ENCODE measurements around the gene MS4A8.
"Not testable (repeated sequence)": the region's sequence is repeated elsewhere in the genome, so short reads cannot be mapped to it uniquely, and the experiment has no call there.

The MS4A8 gene, protein sequence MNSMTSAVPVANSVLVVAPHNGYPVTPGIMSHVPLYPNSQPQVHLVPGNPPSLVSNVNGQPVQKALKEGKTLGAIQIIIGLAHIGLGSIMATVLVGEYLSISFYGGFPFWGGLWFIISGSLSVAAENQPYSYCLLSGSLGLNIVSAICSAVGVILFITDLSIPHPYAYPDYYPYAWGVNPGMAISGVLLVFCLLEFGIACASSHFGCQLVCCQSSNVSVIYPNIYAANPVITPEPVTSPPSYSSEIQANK

DNA sequence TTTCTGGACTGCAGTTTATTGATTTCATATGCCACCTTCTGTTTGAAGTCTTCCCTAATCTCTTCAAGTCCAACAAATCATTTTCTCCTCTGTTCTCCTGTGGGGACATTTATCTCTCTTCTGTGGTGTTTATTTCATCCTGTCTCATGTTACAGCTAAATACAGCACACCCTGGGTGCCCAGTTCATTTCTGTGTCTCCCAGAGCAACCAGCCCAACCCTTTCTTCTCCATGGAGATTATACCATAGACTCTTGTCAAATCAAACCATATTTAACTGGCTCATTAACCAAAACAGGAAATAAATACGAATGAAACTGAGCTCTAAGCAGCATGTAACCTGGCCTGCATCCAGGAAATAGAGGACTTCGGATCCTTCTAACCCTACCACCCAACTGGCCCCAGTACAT lies at the start of gene MS4A8:
TSS of gene MS4A8 (plus strand) at position 329 of the 408 bp plus-strand sequence. CDS start 1,249 bp downstream, outside the sequence.
- DNase-seq = no peak

DNA sequence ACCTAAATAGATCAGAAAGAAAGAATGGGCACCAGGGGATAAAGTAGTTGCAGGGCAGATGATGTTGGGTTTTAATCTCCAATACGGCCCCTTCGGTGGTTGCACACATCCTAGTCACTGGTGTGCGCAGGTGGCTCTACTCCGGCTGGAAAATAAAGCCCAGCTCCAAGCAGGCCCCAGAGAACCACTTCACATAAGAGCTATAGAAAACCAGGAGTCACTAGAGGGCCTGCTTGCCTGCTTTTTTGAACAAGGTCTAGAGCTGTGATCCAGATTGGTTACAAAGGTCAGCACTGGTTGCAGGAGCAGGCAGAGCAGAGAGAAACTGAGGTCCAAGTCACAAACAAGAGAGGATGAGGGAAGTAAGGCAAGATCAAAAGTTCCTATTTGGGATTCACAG lies 41.5 kb upstream of the MS4A8 start:
- no peak for DNase-seq

DNA sequence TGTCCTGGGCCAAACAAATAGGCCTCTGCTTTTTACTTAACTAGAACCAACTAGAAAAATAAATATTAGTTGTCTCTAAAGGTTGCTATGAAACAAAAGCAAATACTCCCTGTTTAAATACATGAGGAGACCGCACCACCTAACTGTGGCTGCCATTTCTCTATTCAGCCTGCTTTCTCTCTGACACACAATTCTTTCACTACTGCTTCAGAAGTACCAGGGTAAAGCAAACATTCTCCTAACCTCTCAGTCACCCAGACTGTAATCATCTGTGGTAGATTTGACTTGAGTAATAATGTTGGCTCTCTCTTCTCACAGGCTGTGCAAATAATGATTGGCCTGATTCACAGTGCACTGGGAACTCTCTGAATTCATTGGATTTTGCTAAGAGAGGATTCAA lies 41.0 kb upstream of the MS4A8 start:
- no peak for DNase-seq

DNA sequence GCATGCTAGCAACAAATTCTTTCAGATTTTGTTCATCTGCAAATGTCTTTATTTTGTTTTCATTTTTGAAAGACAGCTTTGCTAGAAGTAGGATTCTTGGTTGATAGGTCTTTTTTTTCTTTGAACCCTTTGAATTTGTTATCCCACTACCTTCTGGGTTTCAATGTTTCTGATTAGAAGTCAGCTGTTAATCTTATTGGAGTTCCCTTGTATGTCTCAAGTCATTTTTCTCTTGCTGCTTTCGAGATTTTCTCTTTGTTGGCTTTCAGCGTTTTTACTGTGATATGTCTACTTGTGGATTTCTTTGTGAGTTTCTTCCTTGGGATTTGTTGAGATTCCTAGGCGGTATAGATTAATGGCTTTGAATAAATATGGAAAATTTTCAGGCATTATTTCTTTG lies 27.2 kb upstream of the MS4A8 start:
- no peak for DNase-seq

DNA sequence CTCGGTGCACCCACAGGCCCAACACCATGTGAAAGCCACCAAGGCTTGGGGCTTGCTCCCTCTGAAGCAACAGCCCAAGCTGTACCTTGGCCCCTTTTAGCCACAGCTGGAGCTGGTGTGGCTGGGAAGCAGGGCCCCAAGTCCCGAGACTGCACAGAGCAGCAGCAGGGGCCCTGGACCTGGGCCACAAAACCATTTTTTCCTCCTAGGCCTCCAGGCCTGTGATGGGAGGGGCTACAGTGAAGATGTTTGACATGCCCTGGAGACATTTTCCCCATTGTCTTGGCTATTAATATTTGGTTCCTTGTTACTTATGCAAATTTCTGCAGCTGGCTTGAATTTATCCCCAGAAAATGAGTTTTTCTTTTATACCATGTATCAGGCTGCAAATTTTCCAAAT lies 21.2 kb upstream of the MS4A8 start:
- DNase-seq = not testable (repeated sequence)

DNA sequence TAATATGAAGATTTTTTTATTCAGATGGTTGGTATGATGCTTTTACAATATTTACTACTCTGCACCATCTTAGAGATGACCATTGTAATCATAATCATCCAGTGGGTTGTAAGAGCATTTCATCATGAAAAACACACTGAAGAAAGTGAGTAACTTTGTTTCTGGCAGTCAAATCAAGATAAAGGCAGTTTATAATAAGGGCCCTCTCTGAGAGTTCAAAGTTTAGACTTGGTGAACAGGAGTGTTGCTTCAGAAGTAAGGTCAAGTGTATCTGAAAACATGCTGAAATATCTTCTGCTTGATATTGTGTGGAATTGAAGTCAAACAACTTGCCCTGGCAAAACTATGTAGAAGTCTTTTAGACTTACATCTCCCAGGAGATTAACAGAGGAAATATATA lies 19.5 kb upstream of the MS4A8 start:
- DNase-seq = no peak

DNA sequence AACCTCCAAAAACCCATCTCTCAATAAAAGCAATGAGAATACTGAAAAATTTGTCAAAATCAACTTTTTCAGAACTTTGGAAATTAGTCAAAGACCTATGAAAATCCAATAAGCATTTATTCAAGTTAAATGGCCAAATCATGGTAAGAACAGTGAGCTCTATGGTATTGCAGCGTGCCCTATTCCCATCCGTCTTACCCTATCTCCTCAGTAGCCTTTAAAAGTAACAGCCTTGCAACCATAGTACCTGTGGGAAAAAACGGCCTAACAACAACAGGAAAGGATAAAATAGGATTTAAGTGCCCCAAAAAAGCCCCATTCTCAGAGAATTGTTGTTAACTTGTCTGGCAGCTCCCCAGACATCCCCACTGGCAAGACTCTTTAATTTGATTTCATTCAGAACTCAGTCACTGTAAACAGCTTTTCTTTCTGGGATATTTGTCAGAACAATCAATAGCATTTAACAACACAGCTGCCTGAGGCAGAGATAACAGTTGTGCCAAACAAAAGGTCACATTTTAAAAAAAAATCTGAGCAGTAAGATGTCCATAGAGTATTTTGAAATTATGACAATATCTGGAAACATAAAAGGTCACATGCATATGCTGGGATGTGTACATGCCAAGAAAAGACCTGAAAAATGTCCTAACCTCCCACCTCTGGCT lies 18.8 kb upstream of the MS4A8 start:
- no peak for DNase-seq

DNA sequence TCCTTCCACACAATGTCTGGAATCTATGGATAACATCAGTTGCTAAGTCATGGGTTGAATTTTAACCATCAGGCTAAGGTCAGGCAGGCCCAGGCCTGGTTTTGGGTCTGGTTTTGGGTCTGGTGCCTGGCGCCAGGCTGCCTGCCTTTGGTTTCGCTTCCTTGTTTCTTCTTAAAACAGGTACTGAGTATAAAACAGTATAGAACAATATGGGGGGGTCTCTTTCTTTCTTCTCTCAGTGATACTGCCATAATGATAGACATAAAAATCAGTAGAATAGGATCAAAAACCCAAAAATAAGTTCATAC lies 14.9 kb upstream of the MS4A8 start:
- DNase-seq = not testable (repeated sequence)

DNA sequence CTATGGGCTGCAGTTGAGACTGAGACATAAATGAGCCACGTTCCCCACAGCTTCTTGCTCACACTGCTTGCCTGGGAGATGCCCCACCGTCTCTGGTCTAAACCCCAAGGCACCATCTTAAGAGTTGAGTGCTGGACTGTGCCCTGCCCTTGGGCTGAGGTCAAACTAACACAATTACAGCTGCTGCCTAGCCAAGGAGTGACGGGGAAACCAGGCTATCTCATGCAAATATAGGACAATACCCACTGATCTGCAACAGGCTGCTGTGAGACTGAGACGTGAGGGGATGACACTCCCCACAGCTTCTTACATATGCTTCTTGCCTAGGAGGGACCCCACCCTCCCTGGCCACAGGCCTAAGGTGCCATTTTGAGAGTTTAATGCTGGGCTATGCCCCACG lies 7.8 kb upstream of the MS4A8 start:
- DNase-seq = no peak

DNA sequence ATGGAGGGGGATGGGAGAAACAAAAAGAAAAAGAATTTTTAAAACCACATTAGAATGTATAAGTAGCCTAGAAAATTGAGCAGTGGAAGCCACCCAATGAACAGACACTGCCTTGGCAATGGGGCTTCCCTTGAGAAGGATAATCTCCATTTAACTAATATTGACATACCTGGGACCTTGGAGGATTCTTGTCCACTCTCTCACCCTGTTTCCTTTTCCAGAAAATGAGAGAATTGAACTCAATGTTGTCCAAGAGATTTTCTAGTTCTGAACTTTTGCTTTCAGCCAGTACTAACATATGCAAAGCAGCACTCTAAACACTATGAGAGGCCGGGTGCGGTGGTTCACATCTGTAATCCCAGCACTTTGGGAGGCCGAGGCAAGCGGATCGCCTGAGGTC lies 524 bp downstream of the MS4A8 start:
- DNase-seq = no peak

DNA sequence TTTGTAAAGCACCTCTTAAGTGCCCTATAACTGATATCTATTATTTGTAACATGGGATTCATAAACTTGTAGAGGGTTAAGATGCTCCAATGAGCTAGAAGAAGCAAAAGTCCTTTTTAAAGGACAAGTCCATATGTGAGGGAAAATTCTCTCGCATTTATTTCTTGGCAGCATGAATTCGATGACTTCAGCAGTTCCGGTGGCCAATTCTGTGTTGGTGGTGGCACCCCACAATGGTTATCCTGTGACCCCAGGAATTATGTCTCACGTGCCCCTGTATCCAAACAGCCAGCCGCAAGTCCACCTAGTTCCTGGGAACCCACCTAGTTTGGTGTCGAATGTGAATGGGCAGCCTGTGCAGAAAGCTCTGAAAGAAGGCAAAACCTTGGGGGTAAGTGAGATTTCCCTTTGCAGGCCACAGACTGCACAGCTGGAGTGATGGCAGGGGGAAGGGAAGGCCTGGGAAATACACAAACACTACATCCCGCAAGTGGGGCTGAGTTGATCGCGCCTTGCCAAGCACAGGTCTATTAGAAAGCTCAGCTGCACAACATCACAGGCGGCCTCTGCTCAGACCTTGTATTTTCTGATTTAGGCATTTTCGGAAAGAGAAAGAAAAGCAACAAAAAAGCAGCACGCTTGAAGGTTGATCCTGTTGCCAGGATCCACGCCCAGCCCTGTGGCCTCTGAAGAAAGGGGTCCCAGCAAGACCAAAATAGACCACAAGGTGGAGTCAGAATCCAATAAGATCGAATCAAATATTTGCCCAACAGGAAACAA lies 1.5 kb downstream of the MS4A8 start:
- DNase-seq = no peak

DNA sequence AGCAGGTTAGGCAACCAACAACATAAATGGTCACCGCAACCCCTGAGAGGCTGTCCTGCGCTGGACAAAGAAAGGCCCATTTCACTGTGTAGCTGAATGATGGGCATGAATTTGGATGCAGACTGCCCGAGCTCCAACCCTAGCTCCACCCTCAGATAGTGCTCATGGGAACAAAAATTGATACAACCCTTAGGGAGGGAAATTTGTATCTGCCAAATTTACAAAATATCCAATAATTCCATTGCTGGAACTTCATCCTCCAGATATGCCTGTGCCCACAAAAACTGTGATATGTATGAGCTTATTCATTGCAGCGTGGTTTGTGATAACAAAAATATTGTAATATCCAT lies 2.0 kb downstream of the MS4A8 start:
- no peak for DNase-seq

DNA sequence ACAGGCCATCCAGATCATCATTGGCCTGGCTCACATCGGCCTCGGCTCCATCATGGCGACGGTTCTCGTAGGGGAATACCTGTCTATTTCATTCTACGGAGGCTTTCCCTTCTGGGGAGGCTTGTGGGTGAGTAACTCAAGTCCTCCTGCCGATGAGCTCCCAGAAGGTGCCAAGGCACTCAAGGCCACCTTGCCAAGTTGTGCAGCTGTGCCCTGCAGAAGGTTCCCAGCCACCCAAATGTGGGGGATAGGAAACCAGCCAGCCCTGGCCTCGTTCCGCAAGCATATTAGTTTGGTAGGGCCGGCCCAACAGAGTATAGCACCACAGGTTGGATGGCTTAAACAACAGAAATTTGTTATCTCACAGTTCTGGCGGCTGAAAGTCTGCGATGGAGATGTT lies 4.0 kb downstream of the MS4A8 start:
- no peak for DNase-seq

DNA sequence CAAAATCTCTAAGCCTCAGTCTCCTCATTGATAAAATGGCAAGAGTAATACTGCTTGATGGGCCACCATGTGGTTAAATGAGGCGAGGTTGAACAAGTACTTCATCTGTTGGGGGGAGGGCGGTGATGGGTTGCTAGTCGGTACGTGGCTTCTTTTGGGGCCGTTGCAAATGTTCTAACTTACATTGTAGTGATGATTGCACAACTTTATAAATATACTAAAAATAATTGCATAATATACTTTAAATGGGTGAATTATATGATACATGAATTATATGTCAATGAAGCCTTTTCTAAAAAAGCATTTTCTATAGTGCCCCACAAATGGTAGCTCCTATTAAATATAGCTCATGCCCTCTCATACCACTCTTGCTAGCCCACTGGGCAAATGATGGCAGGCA lies 6.5 kb downstream of the MS4A8 start:
- no peak for DNase-seq

DNA sequence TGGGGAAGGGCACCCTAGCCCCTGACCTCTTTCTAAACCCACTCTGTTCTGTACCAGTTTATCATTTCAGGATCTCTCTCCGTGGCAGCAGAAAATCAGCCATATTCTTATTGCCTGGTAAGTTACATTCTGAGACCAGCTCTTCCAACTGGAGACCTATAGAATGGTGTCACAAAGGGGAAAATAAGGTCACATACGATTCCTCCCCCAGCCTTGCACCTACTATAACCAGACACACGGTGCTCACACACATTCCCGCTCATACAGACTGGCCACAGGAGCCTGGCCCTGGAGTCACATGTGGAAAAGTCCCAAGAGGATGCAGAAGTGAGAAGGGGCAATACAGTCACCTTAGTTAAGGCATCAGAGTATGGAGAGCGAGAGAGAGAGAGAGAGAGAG lies 7.5 kb downstream of the MS4A8 start:
- no peak for DNase-seq

DNA sequence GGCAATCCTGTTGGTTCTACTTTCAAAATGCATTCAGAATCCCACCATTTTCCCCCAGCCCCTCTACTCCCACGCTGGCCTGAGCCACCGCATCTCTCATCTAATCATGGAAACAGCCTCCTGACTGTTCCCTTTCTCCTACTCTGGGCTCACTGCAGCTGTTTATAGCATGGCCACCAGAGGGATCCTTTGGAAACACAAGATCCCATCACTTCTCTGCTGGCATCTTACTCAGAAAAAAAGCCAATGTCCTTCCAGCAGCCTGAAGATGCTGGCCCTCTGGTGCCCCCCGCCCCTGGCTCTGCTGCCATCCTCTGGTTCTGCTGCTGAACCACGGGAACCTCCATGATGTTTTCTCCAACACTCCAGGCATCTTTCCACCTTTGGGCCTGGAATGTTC lies 11.1 kb downstream of the MS4A8 start:
- DNase-seq = no peak

DNA sequence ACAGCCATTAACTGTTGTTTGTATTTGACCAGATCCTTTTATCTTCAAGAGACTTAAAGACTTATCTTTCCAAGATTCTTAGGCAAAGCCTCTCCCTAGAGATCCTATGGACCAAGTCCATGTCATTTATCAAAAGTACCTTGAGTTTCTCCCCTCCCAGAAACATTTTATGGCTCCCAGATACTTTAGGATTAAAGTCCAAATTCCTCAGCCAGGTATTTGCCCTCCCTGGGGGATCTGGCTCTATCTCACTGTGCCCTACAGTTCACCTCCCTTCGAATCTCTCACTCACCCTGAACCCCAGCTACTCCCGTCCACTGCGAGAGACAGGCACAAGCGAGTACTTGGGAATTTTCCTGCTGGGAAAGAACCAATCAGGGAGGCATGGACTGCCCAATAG lies 11.9 kb downstream of the MS4A8 start:
- no peak for DNase-seq

DNA sequence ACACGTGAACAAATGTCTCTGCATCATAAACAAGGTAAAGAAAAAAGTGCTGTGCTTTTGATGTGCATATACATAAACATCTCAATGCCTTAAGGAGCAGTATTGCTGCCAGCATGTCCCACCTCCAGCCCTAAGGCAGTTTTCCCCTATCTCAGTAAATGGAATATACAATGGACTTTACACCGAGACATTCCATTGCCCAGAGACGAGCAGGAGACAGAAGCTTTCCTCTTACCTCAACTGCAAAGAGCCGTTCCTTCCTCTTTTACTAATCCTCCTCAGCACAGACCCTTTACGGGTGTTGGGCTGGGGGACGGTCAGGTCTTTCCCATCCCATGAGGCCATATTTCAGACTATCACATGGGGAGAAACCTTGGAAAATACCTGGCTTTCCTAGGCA lies 14.0 kb downstream of the MS4A8 start:
- DNase-seq = not testable (repeated sequence)

DNA sequence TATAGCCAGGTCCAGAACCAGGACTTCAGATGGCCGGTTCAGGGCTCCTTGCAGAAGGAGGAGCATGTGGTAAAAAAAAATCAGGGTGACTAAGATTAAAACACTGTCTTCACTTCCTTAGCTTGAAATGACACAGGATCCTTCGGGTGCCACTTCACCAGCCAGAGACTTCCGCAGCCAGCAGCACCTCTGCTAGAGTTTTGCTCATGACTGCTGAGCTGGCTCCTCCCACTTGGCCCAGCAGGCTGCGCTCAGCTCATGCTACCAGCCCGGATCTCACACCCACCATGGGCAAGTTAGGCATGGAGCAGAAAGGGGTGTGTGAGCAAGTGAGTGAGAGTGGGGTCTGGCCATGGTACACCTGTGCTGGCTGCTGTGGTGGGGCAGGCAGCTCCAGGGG lies 18.5 kb downstream of the MS4A8 start:
- no peak for DNase-seq

DNA sequence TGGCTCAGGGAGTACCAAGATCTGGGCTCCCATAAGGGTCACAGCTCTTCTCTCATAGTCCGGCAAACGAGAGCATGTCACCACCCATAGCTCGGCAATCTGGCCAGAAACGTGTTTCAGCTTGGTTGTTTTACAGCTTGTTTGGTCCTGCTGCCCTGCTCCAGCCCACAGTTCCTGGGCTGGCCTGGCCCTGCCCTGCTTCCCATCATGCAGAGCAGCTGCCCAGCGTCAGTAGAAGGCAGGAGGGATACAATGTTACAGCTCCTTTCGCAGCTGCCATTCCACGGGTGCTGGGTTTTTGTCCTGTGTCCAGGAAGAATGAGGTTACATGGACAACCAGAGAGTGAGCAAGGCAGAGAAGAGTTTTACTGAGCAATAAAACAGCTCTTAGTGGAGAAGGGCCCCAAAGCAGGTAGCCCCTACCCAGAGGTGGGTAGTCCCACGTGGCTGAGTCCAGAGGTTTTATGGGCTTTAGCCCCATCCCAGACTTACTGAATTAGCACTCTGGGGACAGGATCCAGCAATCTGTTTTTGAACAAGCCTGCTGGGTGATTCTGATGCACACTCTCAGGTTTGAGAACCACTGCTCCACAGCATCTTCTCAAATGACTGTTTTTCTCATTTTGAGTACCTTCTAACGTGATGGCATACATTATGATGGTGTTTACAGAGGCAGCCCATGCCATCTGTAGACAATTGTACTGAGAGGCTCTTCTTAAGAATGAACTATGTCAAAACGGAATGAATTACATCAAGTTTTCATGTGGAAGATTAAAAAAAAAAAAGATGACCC lies 19.3 kb downstream of the MS4A8 start:
- DNase-seq = no peak

DNA sequence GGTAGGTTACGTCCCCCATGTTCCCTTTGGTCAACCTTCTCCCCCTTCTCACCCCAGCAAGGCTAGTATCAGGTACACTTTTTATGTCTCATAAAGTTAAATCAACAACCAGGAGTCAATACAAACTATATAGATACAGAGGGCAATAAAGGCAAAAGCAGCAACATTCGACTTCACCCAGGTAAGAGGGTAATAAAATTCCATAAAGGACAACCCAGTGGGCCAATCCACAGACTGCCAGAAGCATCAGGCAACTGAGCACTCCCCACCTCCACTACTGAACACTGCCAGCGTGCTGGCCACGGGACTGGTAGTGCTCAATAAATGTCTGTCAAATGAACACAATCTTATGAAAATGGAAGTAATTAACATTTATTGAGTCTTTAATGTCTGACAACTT lies 20.0 kb downstream of the MS4A8 start:
- DNase-seq = no peak

DNA sequence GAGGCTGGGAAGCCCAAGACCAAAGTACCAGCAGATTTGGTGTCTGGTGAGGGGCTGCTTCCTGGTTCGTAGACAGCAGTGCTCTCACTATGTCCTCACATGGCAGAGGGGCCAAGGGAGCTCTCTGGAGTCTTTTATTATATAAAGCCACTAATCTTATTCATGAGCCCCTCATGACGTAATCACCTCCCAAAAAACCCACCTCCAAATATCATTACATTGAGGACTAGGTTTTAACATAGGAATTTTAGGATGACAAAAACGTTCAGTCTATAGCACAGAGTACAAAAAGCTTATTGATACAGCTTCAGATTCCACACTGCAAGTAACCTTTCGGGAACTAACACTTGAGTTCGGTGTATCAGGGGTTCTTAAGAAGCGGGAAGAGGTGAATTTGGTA lies 21.0 kb downstream of the MS4A8 start:
- DNase-seq = no peak

DNA sequence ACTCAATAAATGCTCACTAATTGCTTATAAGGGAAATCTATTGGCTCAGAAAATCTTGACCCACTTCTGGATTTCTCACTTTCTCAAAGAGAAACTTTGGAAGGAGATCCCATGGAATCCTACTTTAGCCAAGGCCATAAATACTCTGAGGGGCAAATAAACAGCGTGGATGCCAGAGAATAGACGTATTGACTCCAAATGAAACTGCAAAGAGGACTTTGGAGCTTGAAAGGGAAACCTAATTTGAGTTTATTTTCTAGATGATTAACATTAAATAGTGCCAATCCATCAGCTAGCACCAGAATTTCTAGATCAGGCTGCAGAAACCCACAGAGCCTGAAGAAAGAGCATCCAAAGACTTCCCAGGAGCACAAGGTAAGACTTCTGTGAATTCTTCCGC lies 25.0 kb downstream of the MS4A8 start, which contains the start of gene MS4A18:
TSS of gene MS4A18 (plus strand) at position 301 of the 400 bp plus-strand sequence.
- no peak for DNase-seq

DNA sequence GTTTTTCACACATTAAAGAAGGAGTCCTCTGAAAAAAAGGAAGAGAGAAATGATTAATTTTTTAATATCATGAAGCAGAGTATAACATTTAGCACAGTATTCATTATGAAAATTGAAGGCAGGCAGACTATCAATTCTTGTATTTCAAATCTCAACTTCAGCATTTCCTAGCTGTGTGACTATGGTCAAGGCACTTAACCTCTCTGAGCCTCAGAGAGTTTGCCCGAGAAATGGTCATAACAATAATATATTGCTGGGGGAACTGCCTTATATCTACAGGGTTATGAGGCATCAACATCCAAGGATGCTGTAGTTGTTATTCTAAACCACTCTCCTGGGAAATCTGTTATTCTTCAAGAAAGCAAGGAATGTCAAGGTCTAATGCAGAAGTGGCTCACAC lies 26.2 kb downstream of the MS4A8 start:
- DNase-seq = no peak
